H1 (cell line): ENCODE data around the gene ADAD2. TPM values are rescaled to one million over a fixed set of nuclear protein-coding genes. Genes with fewer than 3 reads are reported as not detected.

ENCODE experiments used
- CTCF ChIA-PET: fragments of 300-600 bp; sonication (Branson Sonifier 250); formaldehyde crosslinking; loops from one replicate; lab custom pipeline; 2021; ENCODE audit not compliant: partially characterized antibody; lab: Charles Lee
- POLR2A ChIA-PET: fragments of 300-600 bp; sonication (Branson Sonifier 250); formaldehyde crosslinking; loops from one replicate; lab custom pipeline; 2021; ENCODE audit warnings: inconsistent platforms; ENCODE audit not compliant: partially characterized antibody; lab: Charles Lee
- DNase-seq, 2 experiments: peaks; one replicate each; pipeline versions ENCODE4 v3.0.0 to v3.0.0-alpha.2; 2010 to 2022; ENCODE audit warnings: low spot score in 2 of 2, low read depth in 1 of 2, mixed read lengths in 1 of 2
- FAIRE-seq: peaks from 2 replicates; lab custom pipeline; 2011; peaks lifted over from hg19 to GRCh38; lab: Jason Lieb, UNC
- H2AFZ ChIP-seq: 2 replicates; pipeline ENCODE4 v1.8.1; 2012; ENCODE audit warnings: low read length, inconsistent platforms
- H2AK5ac ChIP-seq: 2 replicates; pipeline ENCODE4 v1.6.1; 2013; ENCODE audit warnings: low read depth, low read length
- H2BK120ac ChIP-seq: replicated peaks from 2 replicates; pipeline ENCODE3; 2013; ENCODE audit warnings: low read depth, low read length, inconsistent platforms
- H2BK12ac ChIP-seq: 2 replicates; pipeline ENCODE4 v1.6.1; 2013; ENCODE audit warnings: low read depth, low read length
- H2BK15ac ChIP-seq: 2 replicates; pipeline ENCODE4 v1.6.1; 2013; ENCODE audit warnings: low read length
- H2BK20ac ChIP-seq: 2 replicates; pipeline ENCODE4 v1.6.1; 2013; ENCODE audit warnings: low read length
- H2BK5ac ChIP-seq: 2 replicates; pipeline ENCODE4 v1.6.1; 2013; ENCODE audit warnings: low read depth, low read length
- H3K14ac ChIP-seq: 2 replicates; pipeline ENCODE4 v1.6.1; 2013; ENCODE audit warnings: inconsistent platforms; ENCODE audit not compliant: insufficient read length
- H3K18ac ChIP-seq: 2 replicates; pipeline ENCODE4 v1.6.1; 2013; ENCODE audit warnings: low read length; ENCODE audit errors: extremely low read depth
- H3K23ac ChIP-seq: 2 replicates; pipeline ENCODE4 v1.6.1; 2013; ENCODE audit warnings: inconsistent platforms; ENCODE audit not compliant: insufficient read length
- H3K23me2 ChIP-seq: 2 replicates; pipeline ENCODE4 v1.6.1; 2013; ENCODE audit warnings: low read depth, low read length
- H3K27ac ChIP-seq: 2 replicates; pipeline ENCODE4 v1.6.1; 2011; ENCODE audit warnings: low read depth, low read length, inconsistent platforms
- H3K27me3 ChIP-seq, 4 experiments: replicated peaks in 1 of 4; 1 replicate in 1 of 4; 2 replicates in 3 of 4; pipeline versions ENCODE4 v1.6.1 to v1.8.1; 2011 to 2013; ENCODE audit warnings: low read length in 3 of 4, mild to moderate bottlenecking in 3 of 4, inconsistent platforms in 2 of 4, mixed read lengths in 2 of 4, moderate library complexity in 1 of 4; ENCODE audit not compliant: control insufficient read depth in 3 of 4, insufficient read depth in 3 of 4; ENCODE audit errors: extremely low read depth in 1 of 4
- H3K36me3 ChIP-seq, 4 experiments: 2 replicates each; pipeline versions ENCODE4 v1.6.1 to v1.8.1; 2011 to 2013; ENCODE audit warnings: mild to moderate bottlenecking in 4 of 4, low read length in 3 of 4, moderate library complexity in 2 of 4, control low read depth in 1 of 4, inconsistent platforms in 1 of 4; ENCODE audit not compliant: insufficient read depth in 4 of 4, control insufficient read depth in 2 of 4
- H3K4ac ChIP-seq: replicated peaks from 2 replicates; pipeline ENCODE3; 2013; ENCODE audit warnings: low read length, low read depth, mixed read lengths, inconsistent platforms; ENCODE audit not compliant: insufficient read length
- H3K4me1 ChIP-seq, 4 experiments: replicated peaks in 1 of 4; 1 replicate in 1 of 4; 2 replicates in 3 of 4; pipeline versions ENCODE4 v1.6.1 to v1.8.1; 2011 to 2013; ENCODE audit warnings: low read length in 3 of 4, inconsistent platforms in 2 of 4, mixed read lengths in 1 of 4; ENCODE audit not compliant: insufficient read depth in 4 of 4, control insufficient read depth in 3 of 4
- H3K4me2 ChIP-seq, 2 experiments: 2 replicates each; pipeline versions ENCODE4 v1.6.1 to v1.8.1; 2011 to 2013; ENCODE audit warnings: low read depth in 2 of 2, low read length in 2 of 2, control low read depth in 1 of 2, inconsistent platforms in 1 of 2, mild to moderate bottlenecking in 1 of 2; ENCODE audit not compliant: insufficient read depth in 1 of 2
- H3K4me3 ChIP-seq, 4 experiments: fragments of 200-600, 300-600 bp in 1 of 4; sonication (generic), shearing (Covaris generic), sonication (Bioruptor Twin) in 1 of 4; 2 replicates each; pipeline versions ENCODE4 v1.5.1 to v1.8.1; 2011 to 2016; ENCODE audit warnings: low read length in 4 of 4, low read depth in 3 of 4, control low read depth in 2 of 4, inconsistent platforms in 2 of 4, mild to moderate bottlenecking in 2 of 4, mixed read lengths in 1 of 4, moderate library complexity in 1 of 4; ENCODE audit not compliant: insufficient read depth in 2 of 4; ENCODE audit errors: extremely low read depth in 1 of 4
- H3K56ac ChIP-seq: replicated peaks from 2 replicates; pipeline ENCODE3; 2013; ENCODE audit warnings: low read depth, mild to moderate bottlenecking, mixed read lengths, low read length, inconsistent platforms; ENCODE audit not compliant: insufficient read length
- H3K79me1 ChIP-seq: 2 replicates; pipeline ENCODE4 v1.6.1; 2013; ENCODE audit warnings: low read depth, low read length, control low read depth
- H3K79me2 ChIP-seq, 2 experiments: 2 replicates each; pipeline versions ENCODE4 v1.6.1 to v1.8.1; 2012 to 2013; ENCODE audit warnings: low read length in 2 of 2, mild to moderate bottlenecking in 2 of 2, inconsistent platforms in 1 of 2; ENCODE audit not compliant: insufficient read depth in 2 of 2, control insufficient read depth in 1 of 2
- H3K9ac ChIP-seq, 4 experiments: replicated peaks in 1 of 4; 1 replicate in 1 of 4; 2 replicates in 3 of 4; pipeline versions ENCODE4 v1.6.1 to v1.8.1; 2011 to 2013; ENCODE audit warnings: low read depth in 3 of 4, low read length in 3 of 4, control low read depth in 2 of 4, mild to moderate bottlenecking in 2 of 4, moderate library complexity in 2 of 4, inconsistent platforms in 1 of 4; ENCODE audit errors: extremely low read depth in 1 of 4
- H3K9me3 ChIP-seq, 2 experiments: 2 replicates each; pipeline versions ENCODE4 v1.6.1 to v1.8.1; 2012 to 2013; ENCODE audit warnings: mild to moderate bottlenecking in 2 of 2, moderate library complexity in 2 of 2, control low read depth in 1 of 2, inconsistent platforms in 1 of 2, low read depth in 1 of 2, low read length in 1 of 2, mixed read lengths in 1 of 2; ENCODE audit not compliant: insufficient read depth in 2 of 2
- H4K20me1 ChIP-seq, 2 experiments: replicated peaks in 1 of 2; 2 replicates each; pipeline versions ENCODE3 to v1.8.1; 2011 to 2013; ENCODE audit warnings: inconsistent platforms in 2 of 2, low read length in 2 of 2, mild to moderate bottlenecking in 1 of 2; ENCODE audit not compliant: insufficient read depth in 2 of 2, control insufficient read depth in 1 of 2
- H4K5ac ChIP-seq: 2 replicates; pipeline ENCODE4 v1.6.1; 2013; ENCODE audit warnings: low read length, low read depth, mixed read lengths, inconsistent platforms; ENCODE audit not compliant: insufficient read length
- H4K8ac ChIP-seq: 2 replicates; pipeline ENCODE4 v1.8.0; 2013; ENCODE audit warnings: mild to moderate bottlenecking, moderate library complexity, low read length, inconsistent platforms; ENCODE audit not compliant: insufficient read depth; ENCODE audit errors: extremely low read depth
- H4K91ac ChIP-seq: replicated peaks from 2 replicates; pipeline ENCODE3; 2013; ENCODE audit warnings: low read length, mixed read lengths, inconsistent platforms; ENCODE audit not compliant: insufficient read length
- ATF2 ChIP-seq: IDR thresholded peaks from 2 replicates; pipeline ENCODE4 v1.6.1; 2012; ENCODE audit warnings: low read length, inconsistent platforms
- ATF3 ChIP-seq: IDR thresholded peaks from 2 replicates; pipeline ENCODE4 v1.6.1; 2011; ENCODE audit warnings: low read depth, mild to moderate bottlenecking, low read length; ENCODE audit not compliant: insufficient read depth
- CHD2 ChIP-seq: IDR thresholded peaks from 2 replicates; pipeline ENCODE4 v1.6.1; 2012; ENCODE audit warnings: low read length, improper control_type of control experiment
- EGR1 ChIP-seq: IDR thresholded peaks from 2 replicates; pipeline ENCODE4 v1.6.1; 2011; ENCODE audit warnings: low read depth, low read length, borderline replicate concordance
- GTF2F1 ChIP-seq: IDR thresholded peaks from 2 replicates; pipeline ENCODE4 v1.6.1; 2012; ENCODE audit warnings: low read depth, low read length, improper control_type of control experiment, borderline replicate concordance
- KDM5A ChIP-seq: fragments of 200-600 bp; IDR thresholded peaks from 2 replicates; pipeline ENCODE4 v1.7.1; 2012; ENCODE audit warnings: mild to moderate bottlenecking, low read length, inconsistent platforms, mixed read lengths
- RXRA ChIP-seq: IDR thresholded peaks from 2 replicates; pipeline ENCODE4 v1.6.1; 2011; ENCODE audit warnings: low read depth, mild to moderate bottlenecking, low read length, moderate library complexity; ENCODE audit not compliant: insufficient read depth
- TCF12 ChIP-seq: IDR thresholded peaks from 2 replicates; pipeline ENCODE4 v1.6.1; 2011; ENCODE audit warnings: low read depth, mild to moderate bottlenecking, low read length
- WGBS, 2 experiments: shearing (Covaris generic) in 1 of 2; methylation state at CpG; one replicate each; pipeline versions ENCODE4 v1.1.6 to v1.1.7; 2013 to 2015; ENCODE audit warnings: low lambda C conversion rate in 2 of 2, mixed read lengths in 2 of 2, inconsistent platforms in 1 of 2, low coverage in 1 of 2, missing lambda C conversion rate in 1 of 2; ENCODE audit not compliant: insufficient replicate concordance in 2 of 2, insufficient coverage in 1 of 2, insufficient read length in 1 of 2; ENCODE audit errors: extremely low coverage in 1 of 2, missing lambda C conversion rate in 1 of 2; 5-methylcytosine and 5-hydroxymethylcytosine counted together
- polyA plus RNA-seq, 7 experiments: library from polyadenylated mRNA; depleted of rRNA in 3 of 7; stranded (reverse) in 5 of 7; unstranded in 2 of 7; fragments of >200 nt in 5 of 7; fragments of 200-250 nt in 2 of 7; gene quantifications; 1 replicate in 5 of 7; 2 replicates in 1 of 7; 4 replicates in 1 of 7; pipeline versions ENCODE4 v1.2.1 to v1.2.3, GENCODE V29; 2011 to 2013; ENCODE audit warnings: missing spikeins in 2 of 7, mixed read lengths in 2 of 7
- total RNA-seq: library from RNA; stranded (reverse); fragmentation: NEBNext Ultra II Directional; extraction: Animal tissue kit (Norgen Biotek cat#: 25700); gene quantifications from 2 replicates; pipeline ENCODE4 v1.2.1, GENCODE V29; 2021

The ADAD2 gene
- total and polyA plus RNA-seq, 2 of the 8 experiments (the other 6 are each of a cell fraction or from before 2014, with no cell fraction given), result 1.2 to 1.3 TPM

GRCh38 chr16:84207251-84207650 is 16.3 kb downstream of the ADAD2 start:
- H4K8ac ChIP-seq, result no peak overlapping the region; the same call in 1 of the 2 replicates
- no peaks in the 10 kb centered on the region for H3K36me3 ChIP-seq
- H4K20me1 ChIP-seq, result no peaks in the 10 kb centered on the region
- H4K5ac ChIP-seq, result no peak overlapping the region
- no peaks in the 10 kb centered on the region for H3K9me3 ChIP-seq
- H3K4me1 ChIP-seq, result peaks cover 0 to 3% (median 0%) of the 10 kb centered on the region in 4 experiments; a peak in 1 of 7 replicates
- no peak overlapping the region for H3K18ac ChIP-seq
- H3K79me1 ChIP-seq, result no peaks in the 10 kb centered on the region
- no peak overlapping the region for H2AFZ ChIP-seq
- DNase-seq (no peak), FAIRE-seq (no peak)
- no peak overlapping the region for H3K4me3 ChIP-seq
- H2BK15ac ChIP-seq, result no peak overlapping the region
- CTCF ChIA-PET, result interaction anchor here (0.6 to 1.5 kb wide), 4 partner anchors 20 to 171 kb away, joined by 3 to 5 read pairs (median 4); no protein-coding TSS in a partner anchor
- H4K91ac ChIP-seq, result no peak overlapping the region
- TF ChIP-seq RXRA (no peak), ATF3 (no peak), ATF2 (no peak), TCF12 (no peak), EGR1 (no peak), CHD2 (no peak), GTF2F1 (no peak), KDM5A (no peak)
- no peak overlapping the region for H2BK12ac ChIP-seq
- no peaks in the 10 kb centered on the region for H3K27me3 ChIP-seq
- no peak overlapping the region for H2BK5ac ChIP-seq
- no peak overlapping the region for H2BK120ac ChIP-seq
- no peak overlapping the region for H3K14ac ChIP-seq
- no peak overlapping the region for H3K9ac ChIP-seq
- no peak overlapping the region for H3K23ac ChIP-seq
- no peaks in the 10 kb centered on the region for H3K79me2 ChIP-seq
- no peak overlapping the region for H3K27ac ChIP-seq
- no peak overlapping the region for H3K4ac ChIP-seq
- no peaks in the 10 kb centered on the region for H3K23me2 ChIP-seq
- POLR2A ChIA-PET, result no interaction called here
- H3K4me2 ChIP-seq, result no peak overlapping the region
- no peak overlapping the region; the same call in 1 of the 2 replicates for H2AK5ac ChIP-seq
- WGBS, 2 experiments, result 79% methylated on average over 6 of the region's 6 CpGs; no CpG with 5 or more reads in 1 of the 2 experiments
- no peak overlapping the region for H2BK20ac ChIP-seq
- H3K56ac ChIP-seq, result no peak overlapping the region
